SU-DHL-6 (cell line): ENCODE data around the gene PLXNB2.

ENCODE experiments used
- H2AFZ ChIP-seq: fragments of 200-600 bp; sonication (generic); 2 replicates; pipeline ENCODE4 v1.6.1; 2014; ENCODE audit warnings: low read depth, mild to moderate bottlenecking, moderate library complexity, mixed read lengths, antibody characterized with exemption, low read length; ENCODE audit not compliant: severe bottlenecking
- H3F3A ChIP-seq: fragments of 200-600 bp; shearing (Covaris generic); 2 replicates; pipeline ENCODE4 v1.6.0; 2016; ENCODE audit warnings: antibody characterized with exemption, mild to moderate bottlenecking; ENCODE audit not compliant: insufficient read depth
- H3K27ac ChIP-seq: fragments of 200-600 bp; sonication (generic); 2 replicates; pipeline ENCODE4 v1.5.1; 2016; ENCODE audit warnings: low read depth, mild to moderate bottlenecking, low read length, moderate library complexity, mixed read lengths
- H3K27me3 ChIP-seq: fragments of 200-600 bp; sonication (generic), shearing (Covaris generic); 2 replicates; pipeline ENCODE4 v1.6.0; 2014; ENCODE audit warnings: mild to moderate bottlenecking, low read length
- H3K36me3 ChIP-seq: fragments of 200-600 bp; sonication (generic); 2 replicates; pipeline ENCODE4 v1.6.1; 2014; ENCODE audit warnings: mild to moderate bottlenecking, low read length, mixed read lengths
- H3K4me2 ChIP-seq: fragments of 300-600, 200-600 bp; shearing (Covaris generic), sonication (generic); 2 replicates; pipeline ENCODE4 v1.6.0; 2014; ENCODE audit warnings: low read length, low read depth, mild to moderate bottlenecking; ENCODE audit not compliant: poor library complexity, severe bottlenecking
- H3K4me3 ChIP-seq: fragments of 200-600 bp; sonication (generic); 2 replicates; pipeline ENCODE4 v1.5.1; 2014; ENCODE audit warnings: antibody characterized with exemption, low read length, mild to moderate bottlenecking, mixed read lengths; ENCODE audit not compliant: insufficient read depth, poor library complexity, severe bottlenecking
- H3K79me2 ChIP-seq: fragments of 200-600 bp; sonication (generic); 2 replicates; pipeline ENCODE4 v1.6.1; 2014; ENCODE audit warnings: mild to moderate bottlenecking, low read length, moderate library complexity; ENCODE audit not compliant: insufficient read depth
- H3K9ac ChIP-seq: fragments of 200-600 bp; sonication (generic); 2 replicates; pipeline ENCODE4 v1.7.0; 2014; ENCODE audit warnings: mild to moderate bottlenecking, low read length
- H3K9me2 ChIP-seq: fragments of 200-600 bp; sonication (generic); replicated peaks from 2 replicates; pipeline ENCODE4 v1.6.1; 2014; ENCODE audit warnings: low read length; ENCODE audit not compliant: insufficient read depth
- H3K9me3 ChIP-seq: fragments of 200-600 bp; sonication (generic); 2 replicates; pipeline ENCODE4 v1.6.1; 2014; ENCODE audit warnings: low read length, mixed read lengths; ENCODE audit not compliant: insufficient read depth
- H4K20me1 ChIP-seq: fragments of 200-600 bp; sonication (generic); 2 replicates; pipeline ENCODE4 v1.6.1; 2014; ENCODE audit warnings: low read depth, mild to moderate bottlenecking, antibody characterized with exemption, low read length, moderate library complexity, mixed read lengths
- EZH2phosphoT487 ChIP-seq: fragments of 200-600 bp; sonication (generic), shearing (Covaris generic); conservative IDR thresholded peaks from 2 replicates; pipeline ENCODE4 v1.6.1; 2018; ENCODE audit warnings: mild to moderate bottlenecking, antibody characterized with exemption, low read length, moderate library complexity, mixed read lengths
- TF ChIP-seq, protein P1 (sequence below): fragments of 200-600 bp; sonication (generic); IDR thresholded peaks from one replicate; pipeline ENCODE4 v1.5.1; 2017; ENCODE audit warnings: antibody characterized with exemption, mild to moderate bottlenecking, low read length, moderate library complexity; ENCODE audit not compliant: insufficient read depth, poor library complexity, severe bottlenecking

PLXNB2 gene

GRCh38 chr22:50252082-50253045 lies 55.1 kb downstream of the PLXNB2 start:
- H3K4me2 ChIP-seq, result no peak overlapping the region

DNA sequence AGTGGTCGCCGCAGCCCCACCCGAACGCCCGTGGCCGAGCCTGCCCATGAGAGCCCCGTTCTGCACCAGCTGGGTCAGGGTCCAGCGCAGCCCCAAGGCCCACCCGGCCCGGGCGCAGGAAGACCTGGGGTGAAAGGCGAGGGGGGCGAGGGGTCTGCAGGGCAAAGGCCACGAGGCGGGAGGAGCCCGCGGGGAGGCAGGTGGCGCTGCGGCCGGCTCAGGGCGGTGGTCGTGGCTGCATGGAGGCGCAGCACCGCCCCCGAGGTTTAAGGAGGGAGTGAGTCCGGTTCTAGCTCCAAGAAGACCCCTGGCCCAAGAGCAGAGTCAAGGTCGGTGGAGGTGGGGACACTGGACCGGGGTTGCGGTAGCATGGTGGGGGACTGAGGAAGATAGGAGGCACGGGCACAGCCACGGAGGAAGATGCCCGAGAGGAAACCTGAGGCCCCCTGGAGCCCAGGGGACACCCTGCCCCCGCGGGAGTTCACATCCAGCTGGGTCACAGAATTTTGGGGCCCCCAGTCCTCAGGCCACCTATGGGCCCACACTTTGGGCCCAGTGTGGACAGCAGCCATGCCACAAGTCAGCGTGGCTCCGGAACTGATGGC lies 55.9 kb downstream of the PLXNB2 start:
- Histone ChIP-seq H3K36me3 (no peaks in the 10 kb centered on the region), H3K9ac (peak overlapping the region; percentile 87), H2AFZ (no peak overlapping the region), H3F3A (peaks cover 18% of the 10 kb centered on the region; the same call in 1 of the 2 replicates), H3K27me3 (no peaks in the 10 kb centered on the region), H3K27ac (peak overlapping the region; percentile 74), H4K20me1 (no peaks in the 10 kb centered on the region), H3K79me2 (0 out of 2 replicates have a peak, but pooled peaks cover 7% of the 10 kb centered on the region), H3K4me3 (peak overlapping the region; percentile 85), H3K9me3 (no peaks in the 10 kb centered on the region), H3K4me2 (peak overlapping the region; percentile 76), H3K9me2 (no peaks in the 10 kb centered on the region)
- TF ChIP-seq, protein P1, sequence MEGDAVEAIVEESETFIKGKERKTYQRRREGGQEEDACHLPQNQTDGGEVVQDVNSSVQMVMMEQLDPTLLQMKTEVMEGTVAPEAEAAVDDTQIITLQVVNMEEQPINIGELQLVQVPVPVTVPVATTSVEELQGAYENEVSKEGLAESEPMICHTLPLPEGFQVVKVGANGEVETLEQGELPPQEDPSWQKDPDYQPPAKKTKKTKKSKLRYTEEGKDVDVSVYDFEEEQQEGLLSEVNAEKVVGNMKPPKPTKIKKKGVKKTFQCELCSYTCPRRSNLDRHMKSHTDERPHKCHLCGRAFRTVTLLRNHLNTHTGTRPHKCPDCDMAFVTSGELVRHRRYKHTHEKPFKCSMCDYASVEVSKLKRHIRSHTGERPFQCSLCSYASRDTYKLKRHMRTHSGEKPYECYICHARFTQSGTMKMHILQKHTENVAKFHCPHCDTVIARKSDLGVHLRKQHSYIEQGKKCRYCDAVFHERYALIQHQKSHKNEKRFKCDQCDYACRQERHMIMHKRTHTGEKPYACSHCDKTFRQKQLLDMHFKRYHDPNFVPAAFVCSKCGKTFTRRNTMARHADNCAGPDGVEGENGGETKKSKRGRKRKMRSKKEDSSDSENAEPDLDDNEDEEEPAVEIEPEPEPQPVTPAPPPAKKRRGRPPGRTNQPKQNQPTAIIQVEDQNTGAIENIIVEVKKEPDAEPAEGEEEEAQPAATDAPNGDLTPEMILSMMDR, result no peak
- no peak for TF ChIP-seq EZH2phosphoT487

More at GRCh38 chr22:50252082-50253045, 55.1 kb downstream of the PLXNB2 start:
- no peak overlapping the region for H3K4me3 ChIP-seq
- no peaks in the 10 kb centered on the region for H3K9me3 ChIP-seq
- H3K9me2 ChIP-seq, result no peaks in the 10 kb centered on the region
- TF ChIP-seq EZH2phosphoT487, result no peak
- TF ChIP-seq, protein P1, result peak; percentile 73
- no peaks in the 10 kb centered on the region for H3K27me3 ChIP-seq
- H3F3A ChIP-seq, result peaks cover 10% of the 10 kb centered on the region; the same call in 1 of the 2 replicates
- H2AFZ ChIP-seq, result no peak overlapping the region
- H3K27ac ChIP-seq, result peak overlapping the region; percentile 74; the same call in 1 of the 2 replicates
- no peaks in the 10 kb centered on the region for H3K36me3 ChIP-seq
- H4K20me1 ChIP-seq, result no peaks in the 10 kb centered on the region
- H3K9ac ChIP-seq, result no peak overlapping the region
- 0 out of 2 replicates have a peak, but pooled peaks cover 7% of the 10 kb centered on the region for H3K79me2 ChIP-seq

GRCh38 chr22:50250555-50251476 lies 56.6 kb downstream of the PLXNB2 start, which contains the start of gene HDAC10:
Gene HDAC10 (minus strand): TSS chr22:50251265. CDS start chr22:50251032, 233 bp downstream.
- H3K4me3 ChIP-seq, result peak within 1 kb of the TSS; percentile 85
- H3K9me2 ChIP-seq, result no peaks in the 10 kb centered on the region
- 0 out of 2 replicates have a peak, but pooled peaks cover 7% of the 10 kb centered on the region for H3K79me2 ChIP-seq
- peak within 1 kb of the TSS; percentile 76 for H3K4me2 ChIP-seq
- H3K36me3 ChIP-seq, result no peaks in the 10 kb centered on the region
- H3F3A ChIP-seq, result peaks cover 18% of the 10 kb centered on the region; the same call in 1 of the 2 replicates
- no peaks in the 10 kb centered on the region for H3K9me3 ChIP-seq
- peak within 1 kb of the TSS; percentile 74 for H3K27ac ChIP-seq
- TF ChIP-seq, protein P1, result no peak
- TF ChIP-seq EZH2phosphoT487, result no peak
- H3K9ac ChIP-seq, result peak within 1 kb of the TSS; percentile 87
- no peaks in the 10 kb centered on the region for H3K27me3 ChIP-seq
- H4K20me1 ChIP-seq, result no peaks in the 10 kb centered on the region
- peak within 1 kb of the TSS; percentile 18 for H2AFZ ChIP-seq
